Measurements from ENCODE around the gene ZMIZ1.

- TF ChIP-seq ATF2 (tag by site-specific recombination; IDR thresholded peaks at IDR 0.05; ENCODE audit: low read depth) (no peak), CTCF (tag by site-specific recombination; IDR thresholded peaks at IDR 0.05) (no peak)
These were observed 60.1 kb downstream of the ZMIZ1 start for GRCh38 chr10:79128923-79129305.

All from HEK293 (cell line).